HEK293 (cell line): ENCODE data around the gene ACOD1.

ENCODE experiments used
- CTCF ChIA-PET: fragments of 350-600 bp; formaldehyde crosslinking; extraction: SDS; loops from one replicate; lab custom pipeline; 2021; ENCODE audit warnings: antibody characterized with exemption; lab: Yijun Ruan, JAX
- POLR2A ChIA-PET: fragments of 300-600 bp; formaldehyde crosslinking; extraction: SDS; loops from one replicate; lab custom pipeline; 2020; ENCODE audit warnings: antibody characterized with exemption, inconsistent platforms; lab: Yijun Ruan, JAX
- H3K27ac ChIP-seq: fragments of 200-500 bp; sonication (Bioruptor generic); 2 replicates; pipeline ENCODE4 v1.5.1; 2014; ENCODE audit warnings: low read depth, low read length, control low read depth, inconsistent platforms; ENCODE audit errors: extremely low read depth
- H3K36me3 ChIP-seq, 2 experiments: fragments of 200-500 bp in 1 of 2; sonication (Bioruptor generic) in 1 of 2; 1 replicate in 1 of 2; 2 replicates in 1 of 2; pipeline ENCODE4 v1.5.1; 2014 to 2017; ENCODE audit warnings: inconsistent platforms in 2 of 2, low read length in 2 of 2; ENCODE audit not compliant: control insufficient read depth in 2 of 2, insufficient read depth in 1 of 2
- H3K4me1 ChIP-seq: fragments of 200-500 bp; sonication (Bioruptor generic); 2 replicates; pipeline ENCODE4 v1.5.1; 2014; ENCODE audit warnings: mild to moderate bottlenecking, low read length, inconsistent platforms; ENCODE audit not compliant: control insufficient read depth, insufficient read depth
- H3K4me3 ChIP-seq: 2 replicates; pipeline ENCODE4 v1.5.1; 2011; ENCODE audit warnings: low read depth, mild to moderate bottlenecking, control low read depth, low read length, moderate library complexity
- H3K9me3 ChIP-seq: fragments of 200-500 bp; sonication (Bioruptor generic); 2 replicates; pipeline ENCODE4 v1.5.1; 2014; ENCODE audit warnings: low read depth, low read length, inconsistent platforms; ENCODE audit not compliant: control insufficient read depth, insufficient read depth
- AEBP2 ChIP-seq: fragments of 450-650 bp; formaldehyde crosslinking; IDR thresholded peaks from 2 replicates; pipeline ENCODE4 v1.5.1; 2016; ENCODE audit warnings: missing biosample characterization, missing genetic modification characterization, borderline replicate concordance
- HOXD13 ChIP-seq: sonication (generic); formaldehyde crosslinking; IDR thresholded peaks from 2 replicates; pipeline ENCODE4 v1.8.0; 2022; ENCODE audit warnings: missing genetic modification reagents, borderline replicate concordance
- PRDM6 ChIP-seq: fragments of 450-650 bp; formaldehyde crosslinking; IDR thresholded peaks from 2 replicates; pipeline ENCODE4 v1.5.1; 2017; ENCODE audit warnings: missing biosample characterization, missing genetic modification characterization
- SALL2 ChIP-seq: fragments of 450-650 bp; formaldehyde crosslinking; IDR thresholded peaks from 2 replicates; pipeline ENCODE4 v1.5.0; 2017; ENCODE audit warnings: missing biosample characterization, mild to moderate bottlenecking, missing genetic modification characterization, borderline replicate concordance
- ZBTB1 ChIP-seq: fragments of 450-650 bp; formaldehyde crosslinking; IDR thresholded peaks from 2 replicates; pipeline ENCODE4 v1.5.1; 2016; ENCODE audit warnings: missing biosample characterization, missing genetic modification characterization
- ZNF133 ChIP-seq: fragments of 450-650 bp; formaldehyde crosslinking; IDR thresholded peaks from 2 replicates; pipeline ENCODE4 v1.5.1; 2016; ENCODE audit warnings: missing biosample characterization, missing genetic modification characterization
- ZNF148 ChIP-seq: fragments of 450-650 bp; formaldehyde crosslinking; IDR thresholded peaks from 2 replicates; pipeline ENCODE4 v1.5.0; 2017; ENCODE audit warnings: missing biosample characterization, missing genetic modification characterization, borderline replicate concordance
- ZNF292 ChIP-seq: fragments of 450-650 bp; formaldehyde crosslinking; IDR thresholded peaks from 2 replicates; pipeline ENCODE4 v1.5.1; 2016; ENCODE audit warnings: low read depth, missing biosample characterization, missing genetic modification characterization, borderline replicate concordance
- ZNF423 ChIP-seq: fragments of 450-650 bp; formaldehyde crosslinking; IDR thresholded peaks from 2 replicates; pipeline ENCODE4 v1.5.1; 2016; ENCODE audit warnings: missing biosample characterization, missing genetic modification characterization
- ZNF518A ChIP-seq: fragments of 450-650 bp; formaldehyde crosslinking; conservative IDR thresholded peaks from 2 replicates; pipeline ENCODE4 v1.5.1; 2016; ENCODE audit warnings: low read depth, missing biosample characterization, missing genetic modification characterization
- ZNF670 ChIP-seq: fragments of 450-650 bp; formaldehyde crosslinking; IDR thresholded peaks from 2 replicates; pipeline ENCODE4 v1.5.1; 2016; ENCODE audit warnings: missing biosample characterization, missing genetic modification characterization, low read depth
- ZNF677 ChIP-seq: fragments of 450-650 bp; IDR thresholded peaks from 2 replicates; pipeline ENCODE4 v1.5.0; 2018; ENCODE audit warnings: missing biosample characterization, mild to moderate bottlenecking, missing genetic modification characterization, moderate library complexity
- ZNF707 ChIP-seq: fragments of 450-650 bp; formaldehyde crosslinking; IDR thresholded peaks from 2 replicates; pipeline ENCODE4 v1.5.1; 2016; ENCODE audit warnings: missing biosample characterization, missing genetic modification characterization
- ZSCAN18 ChIP-seq: fragments of 450-650 bp; formaldehyde crosslinking; IDR thresholded peaks from 2 replicates; pipeline ENCODE4 v1.5.1; 2016; ENCODE audit warnings: missing biosample characterization, missing genetic modification characterization
- TF ChIP-seq, protein P1 (sequence below): fragments of 450-650 bp; formaldehyde crosslinking; IDR thresholded peaks from 2 replicates; pipeline ENCODE4 v1.5.1; 2016; ENCODE audit warnings: missing biosample characterization, missing genetic modification characterization, borderline replicate concordance
- TF ChIP-seq, protein P2 (sequence below): fragments of 450-650 bp; formaldehyde crosslinking; IDR thresholded peaks from 2 replicates; pipeline ENCODE4 v1.5.1; 2016; ENCODE audit warnings: missing biosample characterization, missing genetic modification characterization

ACOD1 gene

GRCh38 chr13:76939215-76939614, 9.1 kb upstream of the ACOD1 start:
- no peaks in the 10 kb centered on the region for H3K36me3 ChIP-seq

More at GRCh38 chr13:76939215-76939614, 9.1 kb upstream of the ACOD1 start:
- CTCF ChIA-PET: no interaction called here
- no peaks in the 10 kb centered on the region for H3K4me1 ChIP-seq
- no peak overlapping the region for H3K4me3 ChIP-seq
- POLR2A ChIA-PET: no interaction called here
- TF ChIP-seq, protein P1, sequence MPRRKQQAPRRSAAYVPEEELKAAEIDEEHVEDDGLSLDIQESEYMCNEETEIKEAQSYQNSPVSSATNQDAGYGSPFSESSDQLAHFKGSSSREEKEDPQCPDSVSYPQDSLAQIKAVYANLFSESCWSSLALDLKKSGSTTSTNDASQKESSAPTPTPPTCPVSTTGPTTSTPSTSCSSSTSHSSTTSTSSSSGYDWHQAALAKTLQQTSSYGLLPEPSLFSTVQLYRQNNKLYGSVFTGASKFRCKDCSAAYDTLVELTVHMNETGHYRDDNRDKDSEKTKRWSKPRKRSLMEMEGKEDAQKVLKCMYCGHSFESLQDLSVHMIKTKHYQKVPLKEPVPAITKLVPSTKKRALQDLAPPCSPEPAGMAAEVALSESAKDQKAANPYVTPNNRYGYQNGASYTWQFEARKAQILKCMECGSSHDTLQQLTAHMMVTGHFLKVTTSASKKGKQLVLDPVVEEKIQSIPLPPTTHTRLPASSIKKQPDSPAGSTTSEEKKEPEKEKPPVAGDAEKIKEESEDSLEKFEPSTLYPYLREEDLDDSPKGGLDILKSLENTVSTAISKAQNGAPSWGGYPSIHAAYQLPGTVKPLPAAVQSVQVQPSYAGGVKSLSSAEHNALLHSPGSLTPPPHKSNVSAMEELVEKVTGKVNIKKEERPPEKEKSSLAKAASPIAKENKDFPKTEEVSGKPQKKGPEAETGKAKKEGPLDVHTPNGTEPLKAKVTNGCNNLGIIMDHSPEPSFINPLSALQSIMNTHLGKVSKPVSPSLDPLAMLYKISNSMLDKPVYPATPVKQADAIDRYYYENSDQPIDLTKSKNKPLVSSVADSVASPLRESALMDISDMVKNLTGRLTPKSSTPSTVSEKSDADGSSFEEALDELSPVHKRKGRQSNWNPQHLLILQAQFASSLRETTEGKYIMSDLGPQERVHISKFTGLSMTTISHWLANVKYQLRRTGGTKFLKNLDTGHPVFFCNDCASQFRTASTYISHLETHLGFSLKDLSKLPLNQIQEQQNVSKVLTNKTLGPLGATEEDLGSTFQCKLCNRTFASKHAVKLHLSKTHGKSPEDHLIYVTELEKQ (tag by site-specific recombination): no peak
- TF ChIP-seq ZNF133 (no peak), ZNF518A (tag by site-specific recombination) (no peak), ZNF670 (tag by site-specific recombination) (no peak), ZBTB1 (tag by site-specific recombination) (no peak), ZNF292 (tag by site-specific recombination) (no peak), ZNF677 (tag by site-specific recombination) (no peak), ZSCAN18 (tag by site-specific recombination) (no peak), SALL2 (no peak), AEBP2 (no peak), PRDM6 (no peak), ZNF423 (tag by site-specific recombination) (no peak), HOXD13 (no peak), ZNF148 (tag by site-specific recombination) (no peak), ZNF707 (tag by site-specific recombination) (no peak)
- TF ChIP-seq, protein P2, sequence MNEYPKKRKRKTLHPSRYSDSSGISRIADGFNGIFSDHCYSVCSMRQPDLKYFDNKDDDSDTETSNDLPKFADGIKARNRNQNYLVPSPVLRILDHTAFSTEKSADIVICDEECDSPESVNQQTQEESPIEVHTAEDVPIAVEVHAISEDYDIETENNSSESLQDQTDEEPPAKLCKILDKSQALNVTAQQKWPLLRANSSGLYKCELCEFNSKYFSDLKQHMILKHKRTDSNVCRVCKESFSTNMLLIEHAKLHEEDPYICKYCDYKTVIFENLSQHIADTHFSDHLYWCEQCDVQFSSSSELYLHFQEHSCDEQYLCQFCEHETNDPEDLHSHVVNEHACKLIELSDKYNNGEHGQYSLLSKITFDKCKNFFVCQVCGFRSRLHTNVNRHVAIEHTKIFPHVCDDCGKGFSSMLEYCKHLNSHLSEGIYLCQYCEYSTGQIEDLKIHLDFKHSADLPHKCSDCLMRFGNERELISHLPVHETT (tag by site-specific recombination): no peak
- no peak overlapping the region for H3K27ac ChIP-seq
- H3K9me3 ChIP-seq: no peaks in the 10 kb centered on the region
